NCI-H510A (cell line): ENCODE measurements around the gene TCHP.
"Not testable (repeated sequence)": the region's sequence is repeated elsewhere in the genome, so short reads cannot be mapped to it uniquely, and the experiment has no call there.

Experiments
- DNase-seq: peaks from one replicate; lab custom pipeline; 2025; lab: John Stamatoyannopoulos, UW

TCHP gene

DNA sequence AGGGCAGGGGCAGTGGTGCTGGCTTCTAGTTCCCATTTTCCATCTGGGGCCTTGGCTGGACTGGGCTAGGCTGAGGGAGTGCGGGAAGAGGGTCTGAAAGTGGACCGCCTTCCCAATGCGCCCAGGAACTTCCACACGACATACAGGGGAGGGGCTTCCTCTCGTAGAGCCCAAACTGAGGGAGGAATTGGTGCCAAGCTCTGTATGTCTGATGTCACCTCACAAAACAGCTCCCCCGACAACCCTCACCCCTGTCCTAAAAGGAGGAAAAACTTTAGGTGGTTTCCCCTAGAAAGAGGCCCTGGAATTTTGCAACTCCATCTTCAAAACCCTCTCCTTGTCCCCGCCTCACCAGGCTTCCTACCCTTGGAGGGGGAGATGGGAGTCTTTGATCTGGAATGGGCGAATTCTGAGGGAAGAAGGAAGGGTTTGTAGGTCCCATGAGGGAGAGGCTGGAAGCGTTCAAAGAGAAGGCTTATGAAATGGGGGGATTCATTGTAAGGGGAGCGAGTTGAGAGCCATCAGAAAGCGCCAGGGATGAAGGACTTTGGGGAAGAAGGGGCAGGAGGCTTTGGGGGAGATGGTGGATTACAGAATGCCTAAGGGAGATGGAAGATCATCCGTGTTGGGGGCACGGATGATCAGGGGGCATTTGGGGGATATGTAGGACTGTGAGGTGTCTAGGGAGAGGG is 20.6 kb upstream of the TCHP start:
- no peak for DNase-seq

DNA sequence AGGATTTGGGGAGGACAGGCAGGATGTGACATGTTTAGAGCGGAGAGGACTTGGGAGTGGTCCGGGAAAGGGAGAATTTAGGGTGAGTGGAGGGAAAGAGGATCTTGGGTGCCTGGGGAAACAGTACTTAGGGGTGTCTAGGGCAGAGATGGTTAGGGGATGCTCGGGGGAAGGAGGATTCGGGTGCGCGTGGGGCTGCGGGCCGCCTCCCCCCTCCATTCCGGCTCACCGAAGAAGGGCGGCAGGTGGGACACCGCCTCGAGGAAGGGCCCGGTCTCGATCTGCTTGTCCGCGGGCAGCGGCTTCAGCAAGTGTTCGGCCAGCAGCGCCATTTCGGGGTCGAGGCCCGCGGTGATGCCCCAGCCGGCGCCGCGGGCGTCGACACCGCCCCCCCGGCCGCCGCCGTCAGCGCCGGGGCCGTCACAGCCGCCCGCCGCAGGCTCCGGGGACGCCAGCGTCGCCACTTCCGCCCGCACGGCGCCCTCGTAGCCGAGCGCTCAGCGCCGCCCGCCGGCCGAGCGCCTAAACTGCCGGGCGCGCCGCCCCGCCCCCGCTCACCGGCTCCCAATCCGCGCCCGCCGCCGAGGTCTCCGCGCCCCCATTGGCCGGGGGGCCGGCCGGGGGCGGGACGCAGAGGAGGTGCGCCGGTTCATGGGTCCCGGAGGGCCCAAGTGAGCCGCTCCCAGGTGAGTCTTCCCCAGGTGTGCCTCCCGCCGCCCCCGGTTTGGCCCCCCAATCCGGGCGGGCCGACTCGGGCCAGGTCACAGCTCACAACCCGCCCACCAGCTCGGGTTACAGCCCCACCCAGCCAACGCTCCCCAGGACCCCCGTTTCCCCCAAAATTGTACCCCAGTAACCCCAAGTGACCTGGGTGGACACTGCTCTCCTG is 19.8 kb upstream of the TCHP start, which contains the start of gene GLTP:
GLTP (minus strand) TSS at position 499 of the 889 bp plus-strand sequence; CDS start at position 332, 167 bp downstream.
- DNase-seq: peak; percentile 86

DNA sequence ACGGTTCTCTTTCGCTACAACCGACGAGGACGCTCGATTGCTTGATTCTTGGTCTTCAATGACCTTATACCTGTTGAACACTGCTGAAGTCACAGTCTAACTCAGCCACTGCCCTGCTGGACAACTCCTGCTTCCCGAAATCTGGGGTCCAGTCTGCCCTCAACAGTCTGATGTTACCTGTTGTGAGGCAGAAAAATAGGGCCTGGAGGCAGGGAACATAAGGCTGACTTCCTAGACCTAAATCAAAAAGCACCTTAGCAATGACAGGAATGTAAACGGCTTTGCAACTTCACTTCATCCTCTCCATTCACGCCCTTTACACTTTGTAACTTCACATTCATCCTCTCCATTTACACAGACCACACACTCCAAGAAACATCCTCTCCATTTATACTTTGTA is 19.1 kb upstream of the TCHP start:
- no peak for DNase-seq

DNA sequence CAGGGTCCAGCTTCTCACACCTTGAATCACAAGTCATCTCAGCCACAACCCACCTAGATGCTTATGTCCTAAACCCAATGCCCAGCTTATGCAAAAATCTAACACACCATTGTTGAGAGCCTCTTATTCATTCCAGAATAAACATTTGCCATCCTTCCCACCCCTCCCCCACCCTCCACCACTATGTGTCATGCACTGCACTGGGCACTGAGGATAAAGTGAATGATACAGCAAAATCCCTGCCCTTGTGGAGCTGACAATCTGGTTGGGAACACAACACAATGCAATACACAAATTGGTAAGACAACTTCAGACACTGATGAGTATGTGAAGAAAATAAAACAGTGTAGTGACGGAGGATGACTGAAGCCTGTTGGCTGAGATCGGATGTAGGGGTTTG is 18.3 kb upstream of the TCHP start:
- no peak for DNase-seq

DNA sequence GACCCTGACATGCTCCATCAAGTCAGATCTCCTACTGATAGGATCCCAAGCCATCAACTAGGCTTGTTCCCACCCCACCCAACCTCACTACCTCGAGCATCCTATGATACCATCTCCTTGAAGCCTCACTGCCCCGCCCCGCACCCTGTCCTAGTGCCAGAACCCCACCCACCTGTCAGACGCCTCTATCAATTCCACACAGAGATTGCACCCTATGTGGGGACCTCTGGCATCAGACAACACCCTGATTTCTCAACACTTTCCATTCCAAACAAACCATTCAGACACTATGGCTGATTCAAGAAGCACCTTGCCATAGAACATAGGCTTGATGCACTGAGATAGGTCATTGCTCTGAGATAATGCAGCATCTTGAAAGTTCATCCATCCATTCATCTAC is 16.6 kb upstream of the TCHP start:
- no peak for DNase-seq

DNA sequence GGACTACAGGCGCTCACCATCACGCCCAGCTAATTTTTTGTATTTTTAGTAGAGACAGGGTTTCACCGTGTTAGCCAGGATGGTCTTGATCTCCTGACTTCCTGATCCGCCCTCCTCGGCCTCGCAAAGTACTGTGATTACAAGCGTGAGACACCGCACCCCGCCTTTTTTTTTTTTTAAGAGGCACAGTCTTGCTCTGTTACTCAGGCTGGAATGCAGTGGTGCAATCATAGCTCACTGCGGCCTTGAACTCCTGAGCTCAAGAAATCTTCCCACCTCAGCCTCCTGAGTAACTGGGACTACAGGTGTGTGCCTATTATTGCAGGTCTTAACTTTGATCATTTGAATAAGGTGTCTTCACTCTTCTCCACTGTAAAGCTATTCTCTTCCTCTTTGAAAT is 14.5 kb upstream of the TCHP start:
- no peak for DNase-seq

DNA sequence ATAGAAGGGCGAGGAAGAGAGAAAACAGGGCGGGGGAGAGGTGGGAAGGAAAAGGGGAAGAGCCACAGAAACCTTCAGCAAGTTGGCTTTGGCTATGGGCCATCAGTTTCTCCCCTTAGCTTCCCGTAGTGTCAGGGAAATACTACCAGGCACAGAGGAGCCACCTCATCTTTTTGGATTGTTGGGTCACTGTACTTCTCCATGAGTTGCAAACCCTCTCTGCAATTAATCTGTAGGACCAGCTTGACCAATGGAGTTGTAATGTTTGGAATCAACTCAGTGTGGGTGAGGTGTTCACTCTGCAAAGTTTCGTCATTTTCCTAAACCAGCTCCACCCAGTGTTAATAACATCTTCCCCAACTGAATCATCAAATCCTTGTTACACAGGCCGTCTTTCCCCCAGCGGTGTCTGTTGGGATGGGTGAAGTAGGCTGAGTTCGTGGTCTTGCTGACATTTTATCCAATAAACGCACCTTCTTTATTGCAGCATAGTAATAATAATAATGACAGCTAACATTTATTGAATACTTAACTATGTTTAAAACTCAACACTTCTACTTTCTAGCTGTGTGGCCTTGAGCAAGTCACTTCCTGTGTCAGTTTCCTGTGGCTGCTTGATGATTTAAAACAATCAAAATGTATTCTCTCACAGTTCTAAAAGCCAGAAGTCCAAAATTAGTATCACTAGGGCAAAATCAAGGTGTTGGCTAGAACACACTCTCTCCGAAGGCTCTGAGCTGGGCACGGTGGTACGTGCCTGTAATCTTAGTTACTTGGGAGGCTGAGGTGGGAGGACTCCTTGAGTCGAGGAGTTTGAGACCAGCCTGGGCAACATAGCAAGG is 11.7 kb upstream of the TCHP start:
- DNase-seq: no peak

DNA sequence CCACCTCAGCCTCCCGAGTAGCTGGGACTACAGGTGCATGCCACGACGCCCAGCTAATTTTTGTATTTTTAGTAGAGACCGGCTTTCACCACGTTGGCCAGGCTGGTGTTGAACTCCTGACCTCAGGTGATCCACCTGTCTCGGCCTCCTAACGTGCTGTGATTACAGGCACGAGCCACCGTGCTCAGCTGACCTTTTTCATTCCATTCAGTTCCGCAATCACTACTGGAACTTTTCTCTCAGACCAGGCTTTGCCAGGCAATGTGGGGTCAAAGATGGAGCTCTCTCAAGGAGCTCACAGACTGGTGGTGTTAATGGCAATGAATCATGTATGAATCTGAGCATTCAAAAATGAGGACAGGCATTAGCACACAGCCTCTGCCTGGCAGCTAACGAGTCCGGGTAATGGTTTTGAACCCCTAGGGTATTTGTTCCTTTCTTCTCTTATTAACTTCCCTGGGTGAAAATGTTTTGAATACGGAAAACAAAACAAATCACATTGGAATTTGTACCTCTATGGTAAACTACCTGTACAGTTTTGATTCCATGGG is 9.4 kb upstream of the TCHP start:
- no peak for DNase-seq

DNA sequence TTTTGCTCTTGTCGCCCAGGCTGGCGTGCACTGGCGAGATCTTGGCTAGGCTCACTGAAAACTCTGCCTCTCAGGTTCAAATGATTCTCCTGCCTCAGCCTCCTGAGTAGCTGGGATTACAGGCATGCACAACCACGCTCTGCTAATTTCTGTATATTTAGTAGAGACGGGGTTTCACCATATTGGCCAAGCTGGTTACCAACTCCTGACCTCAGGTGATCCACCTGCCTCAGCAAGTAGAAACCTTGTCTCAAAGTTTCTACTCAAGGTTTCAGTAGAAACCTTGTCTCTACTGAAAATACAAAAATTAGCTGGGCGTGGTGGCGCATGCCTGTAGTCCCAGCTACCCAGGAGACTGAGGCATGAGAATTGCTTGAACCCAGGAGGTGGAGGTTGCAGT is 8.3 kb upstream of the TCHP start:
- DNase-seq: not testable (repeated sequence)

DNA sequence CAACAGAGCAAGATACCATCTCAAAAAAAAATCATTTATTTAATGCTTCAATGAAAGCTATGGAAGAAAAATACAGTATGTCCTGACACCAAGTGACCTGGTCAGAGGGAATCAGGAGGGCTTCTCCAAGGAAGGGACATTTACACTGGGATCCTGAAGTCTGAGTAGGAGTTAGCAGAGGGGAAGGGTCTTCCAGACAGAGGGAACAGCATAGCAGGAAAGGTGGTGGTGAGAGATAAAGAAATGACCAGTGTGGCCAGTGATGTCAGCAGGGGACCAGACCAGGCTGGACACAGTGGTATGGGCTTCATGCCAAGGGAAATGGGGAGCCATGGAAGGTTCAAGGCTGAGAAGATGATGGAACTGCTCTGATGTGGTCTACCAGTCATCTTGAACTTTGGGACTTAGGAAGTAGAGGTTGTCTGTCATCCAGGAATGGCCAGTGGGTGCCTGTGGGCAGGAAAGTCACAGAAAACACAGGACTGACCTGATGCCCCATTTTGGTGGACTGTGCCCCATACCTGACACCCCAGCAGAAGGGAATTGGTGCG is 7.8 kb upstream of the TCHP start:
- DNase-seq: no peak

DNA sequence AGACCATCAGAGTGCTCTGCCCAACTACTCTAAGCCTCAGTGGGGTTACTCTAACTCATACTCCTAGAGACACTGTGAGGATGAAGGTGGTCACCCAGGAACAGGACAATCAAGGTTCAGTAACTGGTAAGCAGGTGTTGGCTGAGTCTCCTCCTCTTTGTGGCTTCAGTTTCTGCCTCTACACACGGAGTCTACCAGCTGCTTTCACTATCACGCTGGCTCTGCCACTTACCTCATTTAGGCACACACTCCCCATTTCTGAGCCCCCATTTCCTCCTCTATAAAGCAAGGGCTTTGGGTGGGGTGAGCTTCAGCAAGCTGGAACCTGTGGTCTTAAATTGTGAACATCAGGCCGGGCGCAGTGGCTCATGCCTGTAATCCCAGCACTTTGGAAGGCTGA is 7.3 kb upstream of the TCHP start:
- DNase-seq: no peak

DNA sequence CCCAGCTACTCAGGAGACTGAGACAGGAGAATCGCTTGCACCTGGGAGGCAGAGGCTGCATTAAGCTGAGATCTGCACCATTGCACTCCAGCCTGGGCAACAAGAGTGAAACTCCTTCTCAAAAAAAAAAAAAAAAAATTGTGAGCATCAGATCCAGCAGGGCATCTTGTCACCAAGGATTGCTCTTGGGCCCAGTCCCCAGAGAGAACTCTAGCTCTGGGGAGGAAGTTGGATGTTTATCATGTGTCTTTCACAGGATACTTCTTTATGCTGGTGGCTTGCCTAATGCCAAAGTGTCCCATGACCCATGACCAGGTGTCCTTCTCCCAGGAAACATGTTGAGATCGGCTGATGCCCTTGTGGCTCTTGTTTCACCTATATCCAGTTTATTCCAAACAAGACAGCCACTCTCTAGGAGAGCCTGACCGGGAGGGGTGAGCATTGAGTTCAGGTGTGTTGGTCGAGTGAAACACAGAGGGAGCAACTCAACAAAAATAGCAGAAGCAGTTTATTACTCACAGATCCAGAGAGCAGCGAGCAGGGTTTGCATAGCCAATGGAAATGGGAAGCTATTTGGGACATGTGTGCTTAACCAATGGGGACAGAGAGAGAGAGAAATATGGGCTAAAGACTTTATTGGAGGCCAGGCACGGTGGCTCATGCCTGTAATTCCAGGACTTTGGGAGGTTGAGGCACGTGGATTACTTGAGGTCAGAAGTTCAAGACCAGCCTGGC is 6.6 kb upstream of the TCHP start:
- DNase-seq: no peak

DNA sequence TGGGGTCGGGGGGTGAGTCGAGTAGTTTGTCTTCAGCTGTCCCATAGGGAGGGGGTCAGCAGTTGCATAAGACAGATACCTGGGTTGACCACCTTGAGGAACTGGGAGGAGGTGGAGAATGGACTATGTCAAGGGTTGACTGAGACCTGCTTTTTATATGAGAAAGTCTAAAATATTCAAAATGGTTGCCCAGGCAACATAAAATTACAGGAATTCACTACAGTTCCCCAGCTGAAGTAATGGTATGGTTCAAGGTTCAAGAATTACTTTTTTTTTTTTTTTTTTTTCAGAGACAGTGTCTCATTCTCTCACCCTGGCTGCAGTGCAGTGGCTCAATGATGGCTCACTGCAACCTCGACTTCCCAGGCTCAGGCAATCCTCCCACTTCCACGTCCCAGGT is 5.1 kb upstream of the TCHP start:
- DNase-seq: no peak

DNA sequence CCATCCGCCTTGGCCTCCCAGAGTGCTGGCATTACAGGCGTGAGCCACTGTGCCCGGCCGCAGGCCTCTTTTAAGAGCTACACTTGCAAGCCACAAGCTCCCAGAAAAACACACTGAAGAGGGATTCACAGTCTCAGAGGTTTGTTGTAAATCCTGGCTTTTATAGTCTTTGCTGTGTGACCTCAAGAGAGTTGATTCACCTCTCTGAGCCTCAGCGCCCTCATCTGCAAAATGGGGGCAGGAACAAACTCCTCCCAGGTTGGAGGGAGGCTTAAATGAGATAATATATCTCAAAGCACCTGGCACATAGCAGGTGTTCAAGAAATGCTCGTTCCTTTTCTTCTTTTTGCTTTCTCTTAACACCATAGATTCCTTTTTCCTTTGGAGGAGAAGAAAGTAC is 3.9 kb upstream of the TCHP start:
- DNase-seq: no peak

DNA sequence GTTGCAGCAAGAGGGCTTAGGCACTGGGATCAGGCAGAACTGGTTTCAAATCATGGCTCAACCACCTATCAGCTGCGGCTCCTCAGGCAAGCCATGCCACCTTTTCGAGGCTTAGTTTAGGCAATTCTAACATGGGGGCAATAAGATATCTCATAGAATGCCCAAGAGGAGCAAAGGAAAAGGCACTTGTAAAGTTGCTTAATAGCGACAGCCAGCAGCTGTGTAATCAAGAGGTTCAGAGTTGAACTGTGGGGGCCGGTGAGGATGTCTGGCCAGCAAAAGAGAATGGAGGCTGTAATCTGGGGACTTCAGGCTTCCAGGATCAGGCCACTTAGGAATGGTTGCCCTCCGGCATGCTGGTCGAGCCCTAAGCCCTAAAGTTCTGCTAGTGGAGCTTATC is 3.0 kb upstream of the TCHP start:
- no peak for DNase-seq

DNA sequence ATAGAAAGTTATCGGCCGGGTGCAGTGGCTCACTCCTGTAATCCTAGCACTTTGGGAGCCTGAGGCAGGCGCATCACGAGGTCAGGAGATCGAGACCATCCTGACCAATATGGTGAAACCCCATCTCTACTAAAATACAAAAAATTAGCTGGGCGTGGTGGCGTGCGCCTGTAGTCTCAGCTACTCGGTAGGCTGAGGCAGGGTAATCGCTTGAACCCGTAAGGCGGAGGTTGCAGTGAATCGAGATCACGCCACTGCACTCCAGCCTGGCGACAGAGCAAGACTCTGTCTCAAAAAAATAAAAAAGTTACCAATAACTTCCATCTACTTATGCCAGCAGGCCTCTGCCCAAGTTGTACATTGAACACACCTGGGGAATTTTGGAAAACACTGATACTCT is 729 bp upstream of the TCHP start:
- not testable (repeated sequence) for DNase-seq

DNA sequence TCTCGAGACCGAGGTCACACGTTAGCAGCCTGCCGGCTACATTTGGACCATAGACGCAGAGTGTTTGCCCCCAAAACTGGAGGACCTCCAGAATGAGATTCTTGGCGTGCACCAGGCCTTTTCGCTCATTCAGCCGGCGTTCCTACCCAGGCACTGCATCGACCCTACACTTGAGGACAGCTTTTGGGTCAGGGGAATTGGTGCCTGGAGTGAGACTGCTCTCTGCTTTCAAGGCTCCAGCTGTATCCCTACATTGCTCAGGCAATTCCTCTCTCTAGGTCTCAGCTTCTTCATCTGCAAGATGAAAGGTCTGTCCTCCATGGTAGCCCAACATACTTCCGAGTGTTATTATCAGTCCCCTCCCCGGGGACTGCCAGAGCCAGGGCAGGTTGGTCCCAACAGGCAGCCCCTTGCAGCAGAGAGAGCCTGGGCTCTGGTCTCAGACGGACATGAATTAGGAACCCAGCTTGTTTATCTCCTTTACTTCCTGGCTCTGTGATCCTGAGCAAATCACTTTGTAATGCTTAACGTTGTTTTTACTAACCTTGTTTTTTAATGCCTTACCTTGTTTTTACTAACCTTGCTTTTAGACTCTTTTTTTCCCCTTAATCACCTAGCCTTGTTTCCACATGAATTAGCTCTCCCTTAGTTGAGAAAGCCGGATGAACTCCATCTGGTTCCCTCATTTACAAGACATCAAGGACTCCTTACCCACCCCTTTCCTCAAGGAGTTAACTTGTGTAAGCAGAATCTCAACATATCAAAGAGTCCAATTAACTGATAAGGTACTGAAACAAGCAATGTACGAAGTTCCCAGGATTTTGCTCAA is 892 bp downstream of the TCHP start:
- DNase-seq: no peak

DNA sequence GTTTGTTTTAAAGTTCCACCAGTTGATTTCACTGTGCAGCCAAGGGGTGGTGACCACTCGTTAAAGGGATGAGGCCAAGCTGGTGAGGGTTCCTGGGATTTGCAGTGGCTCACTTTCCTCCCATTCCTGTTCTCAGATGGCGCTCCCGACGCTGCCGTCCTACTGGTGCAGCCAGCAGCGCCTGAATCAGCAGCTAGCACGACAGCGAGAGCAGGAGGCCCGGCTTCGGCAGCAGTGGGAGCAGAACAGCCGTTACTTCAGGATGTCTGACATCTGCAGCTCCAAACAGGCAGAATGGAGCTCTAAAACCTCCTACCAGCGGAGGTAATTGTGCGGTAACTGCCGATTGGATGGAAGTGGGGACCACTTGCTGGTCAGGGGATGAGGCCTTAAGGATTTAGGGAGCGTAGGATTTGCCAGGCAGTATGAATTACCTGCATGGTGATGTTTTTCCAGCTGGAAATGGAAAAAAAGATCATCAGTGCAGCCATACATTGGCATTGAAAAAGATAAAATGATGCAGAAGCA is 2.9 kb downstream of the TCHP start:
- DNase-seq: no peak

DNA sequence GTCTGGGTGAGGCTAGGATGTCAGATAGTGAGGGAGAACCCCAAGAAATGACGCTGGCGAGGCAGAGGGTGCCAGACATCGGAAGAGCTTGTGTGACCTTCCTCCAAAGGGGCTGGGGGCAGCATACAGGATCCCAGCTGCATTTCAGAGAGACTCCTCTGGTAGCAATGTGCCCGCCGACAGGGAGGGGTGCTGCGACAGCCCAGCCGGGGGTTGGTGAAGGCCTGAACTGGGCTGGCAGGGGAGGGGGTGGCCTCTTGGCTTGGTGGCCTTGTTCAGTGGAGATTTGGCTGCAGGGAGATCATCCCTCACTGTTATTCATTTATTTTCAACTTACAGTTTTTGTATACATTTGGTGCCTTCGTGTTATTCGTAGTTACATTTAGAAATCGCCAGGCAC is 5.2 kb downstream of the TCHP start:
- no peak for DNase-seq
